Middle frontal gyrus (tissue), 1 donor: ENCODE results near the gene STK11.

Experiments
- DNase-seq: peaks from one replicate; pipeline ENCODE4 v3.0.0-alpha.2; 2015; ENCODE audit warnings: low spot score; ENCODE audit errors: extremely low spot score

Gene STK11

GRCh38 chr19:1248786-1249297, 43.3 kb downstream of the STK11 start:
- no peak for DNase-seq

- peak; percentile 87 for DNase-seq
Observed at GRCh38 chr19:1249298-1249989, 43.9 kb downstream of the STK11 start.

GRCh38 chr19:1249990-1250436, 44.4 kb downstream of the STK11 start:
- no peak for DNase-seq

- no peak for DNase-seq
Observed at GRCh38 chr19:1250437-1251260, 45.1 kb downstream of the STK11 start.

- DNase-seq, result no peak
Observed at GRCh38 chr19:1251330-1252220, 46.0 kb downstream of the STK11 start.

GRCh38 chr19:1252221-1252820, 46.7 kb downstream of the STK11 start:
- DNase-seq, result no peak

GRCh38 chr19:1252821-1253513, 47.4 kb downstream of the STK11 start:
- peak; percentile 84 for DNase-seq

GRCh38 chr19:1253514-1254080, 48.0 kb downstream of the STK11 start:
- DNase-seq, result no peak

- no peak for DNase-seq
Observed at GRCh38 chr19:1254081-1254527, 48.5 kb downstream of the STK11 start.

GRCh38 chr19:1254530-1255185, 49.1 kb downstream of the STK11 start:
- DNase-seq, result no peak

GRCh38 chr19:1255186-1256161, 49.9 kb downstream of the STK11 start:
- DNase-seq, result peak; percentile 64

GRCh38 chr19:1256646-1257474, 51.3 kb downstream of the STK11 start:
- DNase-seq, result no peak

- no peak for DNase-seq
Observed at GRCh38 chr19:1257475-1258162, 52.0 kb downstream of the STK11 start.

GRCh38 chr19:1258163-1258492, 52.5 kb downstream of the STK11 start:
- no peak for DNase-seq

- DNase-seq, result no peak
Observed at GRCh38 chr19:1258707-1259205, 53.2 kb downstream of the STK11 start.

- no peak for DNase-seq
Observed at GRCh38 chr19:1259206-1259875, 53.8 kb downstream of the STK11 start.
